GM12878 (cell line): ENCODE data around the gene KDM6A.

Experiments used
- POLR2A ChIP-seq: IDR thresholded peaks from 2 replicates; pipeline ENCODE4 v1.6.1; 2011; ENCODE audit warnings: low read depth, mild to moderate bottlenecking, low read length
- SMC3 ChIP-seq: IDR thresholded peaks from 2 replicates; pipeline ENCODE4 v1.6.1; 2011; ENCODE audit warnings: low read length, improper control_type of control experiment, borderline replicate concordance

- no peak for TF ChIP-seq SMC3
- no peak for TF ChIP-seq POLR2A
These were observed 35.2 kb downstream of the KDM6A start for GRCh38 chrX:44908153-44908552.
